ENCODE results near the gene SLC2A6. TPM values are rescaled to one million over a fixed set of nuclear protein-coding genes. Genes with fewer than 3 reads are reported as not detected.

The SLC2A6 gene
- total RNA-seq, 4 donors from 2014 or later, result 1.0 to 5.1 (median 3.0) TPM

DNA sequence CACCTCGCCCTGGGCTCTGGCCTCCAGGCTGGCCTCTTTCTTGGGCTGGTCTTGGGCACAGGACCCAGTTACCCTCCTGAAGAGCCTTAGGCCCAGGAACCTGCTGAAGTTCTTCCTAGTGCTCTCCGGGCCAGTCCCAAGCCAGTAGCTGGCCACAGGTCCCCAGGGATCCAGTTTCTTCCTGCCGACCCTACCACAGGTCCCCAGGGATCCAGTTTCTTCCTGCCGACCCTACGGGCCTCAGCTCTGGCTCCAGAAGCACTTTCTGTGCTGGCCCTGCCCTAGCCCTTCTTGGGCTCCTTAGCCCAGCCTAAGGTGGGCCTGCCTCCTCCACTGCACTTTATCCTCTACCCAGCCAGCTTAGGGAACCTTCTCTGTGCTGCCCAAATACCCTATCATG lies 37.3 kb downstream of the SLC2A6 start:
- TF ChIP-seq, protein P1, sequence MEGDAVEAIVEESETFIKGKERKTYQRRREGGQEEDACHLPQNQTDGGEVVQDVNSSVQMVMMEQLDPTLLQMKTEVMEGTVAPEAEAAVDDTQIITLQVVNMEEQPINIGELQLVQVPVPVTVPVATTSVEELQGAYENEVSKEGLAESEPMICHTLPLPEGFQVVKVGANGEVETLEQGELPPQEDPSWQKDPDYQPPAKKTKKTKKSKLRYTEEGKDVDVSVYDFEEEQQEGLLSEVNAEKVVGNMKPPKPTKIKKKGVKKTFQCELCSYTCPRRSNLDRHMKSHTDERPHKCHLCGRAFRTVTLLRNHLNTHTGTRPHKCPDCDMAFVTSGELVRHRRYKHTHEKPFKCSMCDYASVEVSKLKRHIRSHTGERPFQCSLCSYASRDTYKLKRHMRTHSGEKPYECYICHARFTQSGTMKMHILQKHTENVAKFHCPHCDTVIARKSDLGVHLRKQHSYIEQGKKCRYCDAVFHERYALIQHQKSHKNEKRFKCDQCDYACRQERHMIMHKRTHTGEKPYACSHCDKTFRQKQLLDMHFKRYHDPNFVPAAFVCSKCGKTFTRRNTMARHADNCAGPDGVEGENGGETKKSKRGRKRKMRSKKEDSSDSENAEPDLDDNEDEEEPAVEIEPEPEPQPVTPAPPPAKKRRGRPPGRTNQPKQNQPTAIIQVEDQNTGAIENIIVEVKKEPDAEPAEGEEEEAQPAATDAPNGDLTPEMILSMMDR (IDR thresholded peaks at IDR 0.05; ENCODE audit: low read depth), result no peak

DNA sequence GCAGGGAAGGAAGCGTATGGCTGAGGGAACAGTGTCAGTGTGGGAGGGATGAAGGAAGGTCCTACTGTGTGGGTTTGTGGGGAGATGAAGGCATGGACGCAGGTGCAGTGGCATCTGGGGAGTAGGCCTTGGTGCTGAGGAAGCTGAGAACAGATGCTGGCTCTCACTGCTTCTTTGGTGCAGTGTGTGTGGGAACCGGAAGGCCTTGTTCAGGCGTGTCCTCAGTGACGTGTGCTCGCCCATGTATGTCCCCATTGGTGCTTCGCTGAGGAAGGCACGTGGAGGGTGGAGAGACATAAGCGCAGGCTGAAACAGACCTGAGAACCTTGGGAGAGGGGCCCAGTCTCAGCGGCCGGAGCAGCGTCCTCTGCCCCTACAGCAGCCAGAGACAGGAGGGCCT lies 38.0 kb downstream of the SLC2A6 start:
- TF ChIP-seq, protein P1 (IDR thresholded peaks at IDR 0.05; ENCODE audit: low read depth), result no peak

DNA sequence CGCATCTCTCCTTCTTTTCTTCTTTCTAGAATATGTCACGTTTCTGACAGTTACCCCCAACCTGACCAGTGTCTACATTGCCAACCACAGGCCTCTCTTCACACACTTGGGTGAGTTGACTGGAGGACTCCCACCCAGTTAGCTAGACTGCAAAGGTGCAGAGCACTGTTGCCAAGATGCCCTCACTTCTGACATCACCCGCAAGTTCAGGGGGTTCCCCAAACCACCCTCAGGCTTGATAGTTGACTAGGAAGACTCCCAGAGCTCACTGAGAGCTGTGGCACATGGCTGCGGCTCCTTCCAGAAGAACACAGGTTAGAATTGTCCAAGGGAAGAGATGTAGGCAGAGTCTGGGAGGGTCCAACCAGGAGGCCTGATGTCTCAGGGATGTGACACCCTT lies 39.6 kb downstream of the SLC2A6 start:
- TF ChIP-seq, protein P1 (IDR thresholded peaks at IDR 0.05; ENCODE audit: low read depth), result no peak

DNA sequence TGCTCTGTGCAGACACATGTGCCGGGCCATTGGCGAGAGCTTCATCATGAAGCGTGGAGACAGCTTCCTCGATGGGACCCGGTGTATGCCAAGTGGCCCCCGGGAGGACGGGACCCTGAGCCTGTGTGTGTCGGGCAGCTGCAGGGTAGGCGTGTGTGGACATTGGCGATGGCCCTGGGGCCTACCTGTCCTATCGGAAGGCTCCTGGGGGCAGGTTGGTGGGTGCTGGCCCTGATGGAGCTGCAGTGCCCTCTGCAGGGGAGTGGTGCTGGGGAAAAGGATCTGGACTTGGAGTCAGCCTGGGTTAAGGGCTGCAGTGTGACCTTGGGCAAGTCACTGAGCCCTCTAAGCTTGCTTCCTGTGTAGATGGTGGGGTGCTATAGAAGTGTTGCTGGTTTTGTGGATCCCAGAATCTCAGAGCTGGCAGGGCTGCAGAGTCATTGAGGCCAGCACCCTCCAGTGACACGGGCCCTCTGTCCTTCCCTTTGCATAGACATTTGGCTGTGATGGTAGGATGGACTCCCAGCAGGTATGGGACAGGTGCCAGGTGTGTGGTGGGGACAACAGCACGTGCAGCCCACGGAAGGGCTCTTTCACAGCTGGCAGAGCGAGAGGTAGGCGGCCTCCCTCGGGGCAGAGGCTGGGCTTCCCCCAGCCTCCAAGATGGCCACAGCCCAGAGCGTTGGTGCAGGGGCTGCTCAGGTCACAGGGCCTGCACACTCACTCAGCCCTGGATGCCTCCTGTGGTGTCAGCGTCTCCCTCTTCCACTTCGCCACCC lies 41.0 kb downstream of the SLC2A6 start:
- TF ChIP-seq, protein P1 (IDR thresholded peaks at IDR 0.05; ENCODE audit: low read depth), result no peak

DNA sequence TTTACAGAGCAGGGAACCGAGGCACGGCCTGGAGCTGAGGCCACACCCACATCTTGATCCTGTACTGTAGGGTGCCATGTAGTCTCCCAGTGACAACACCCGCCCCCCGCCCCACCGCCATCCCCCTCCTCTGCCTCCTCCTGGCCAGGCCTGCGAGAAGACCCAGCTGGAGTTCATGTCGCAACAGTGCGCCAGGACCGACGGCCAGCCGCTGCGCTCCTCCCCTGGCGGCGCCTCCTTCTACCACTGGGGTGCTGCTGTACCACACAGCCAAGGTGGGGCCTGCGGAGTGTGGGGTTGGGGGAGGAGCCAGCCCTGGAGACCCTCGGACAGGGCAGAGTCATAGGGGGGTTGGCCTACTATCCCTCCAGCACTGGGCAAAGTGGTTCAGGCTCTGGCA lies 42.2 kb downstream of the SLC2A6 start:
- TF ChIP-seq, protein P1 (IDR thresholded peaks at IDR 0.05; ENCODE audit: low read depth), result no peak

DNA sequence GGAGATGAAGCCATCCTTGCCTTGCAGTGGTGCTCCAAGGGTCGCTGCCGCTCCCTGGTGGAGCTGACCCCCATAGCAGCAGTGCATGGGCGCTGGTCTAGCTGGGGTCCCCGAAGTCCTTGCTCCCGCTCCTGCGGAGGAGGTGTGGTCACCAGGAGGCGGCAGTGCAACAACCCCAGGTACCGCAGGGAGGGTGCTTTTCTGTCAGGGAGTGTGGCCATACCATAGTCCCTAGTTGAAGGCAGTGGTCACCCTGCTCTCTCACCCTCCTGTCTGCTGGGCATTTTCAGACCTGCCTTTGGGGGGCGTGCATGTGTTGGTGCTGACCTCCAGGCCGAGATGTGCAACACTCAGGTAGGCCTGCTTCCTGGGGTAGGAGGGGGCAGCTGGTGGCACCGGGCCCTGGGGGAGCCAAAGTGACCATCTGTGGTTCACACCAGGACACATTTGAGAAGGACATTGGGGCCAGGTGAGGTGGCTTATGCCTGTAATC lies 45.5 kb downstream of the SLC2A6 start:
- TF ChIP-seq, protein P1 (IDR thresholded peaks at IDR 0.05; ENCODE audit: low read depth), result no peak

DNA sequence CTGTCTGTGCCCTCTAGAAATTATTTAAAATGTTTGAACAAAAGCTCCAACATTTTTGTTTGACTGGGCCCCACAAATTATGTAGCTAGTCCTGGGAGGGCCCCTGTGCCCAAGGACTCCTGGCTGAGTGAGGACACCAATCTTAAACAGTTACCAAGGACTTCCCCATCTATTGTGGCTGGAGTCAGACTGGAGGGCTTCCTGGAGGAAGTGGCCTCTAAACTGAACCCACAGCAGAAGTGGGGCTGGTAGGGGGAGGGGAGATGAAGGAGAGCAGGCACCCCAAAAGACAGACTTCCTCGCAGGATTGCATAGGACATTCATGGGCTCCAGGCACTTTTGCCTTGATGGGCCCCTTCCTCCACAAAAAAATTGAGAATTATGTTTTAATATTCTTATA lies 48.7 kb downstream of the SLC2A6 start:
- TF ChIP-seq, protein P1 (IDR thresholded peaks at IDR 0.05; ENCODE audit: low read depth), result no peak

Data from subcutaneous adipose tissue (tissue), 4 donors.